ENCODE measurements around the gene VBP1.
"Not testable (repeated sequence)": the region's sequence is repeated elsewhere in the genome, so short reads cannot be mapped to it uniquely, and the experiment has no call there.

VBP1 gene

GRCh38 chrX:155216179-155216939, at the start of gene VBP1:
VBP1 (plus strand) TSS chrX:155216460; CDS start chrX:155216483, 23 bp downstream.
- no peaks in the 10 kb centered on the region for H3K4me1 ChIP-seq (ENCODE audit: insufficient read depth, low read length)
- H3K9me3 ChIP-seq (ENCODE audit: insufficient read depth, low read depth, low read length), result no peaks in the 10 kb centered on the region
- no peaks in the 10 kb centered on the region for H3K27me3 ChIP-seq (ENCODE audit: insufficient read depth, low read length)
- peaks cover 11% of the 10 kb centered on the region for H3K36me3 ChIP-seq (ENCODE audit: insufficient read depth, low read depth, low read length)
- H3K27ac ChIP-seq (ENCODE audit: low read length), result peak within 1 kb of the TSS; percentile 71
- H3K9ac ChIP-seq (ENCODE audit: low read depth, low read length), result peak within 1 kb of the TSS; percentile 94
- H3K4me3 ChIP-seq (ENCODE audit: low read length), result peak within 1 kb of the TSS; percentile 98

GRCh38 chrX:155169881-155170280, 46.4 kb upstream of the VBP1 start:
- Histone ChIP-seq H3K4me3 (ENCODE audit: low read length) (no peak overlapping the region), H3K9me3 (ENCODE audit: insufficient read depth, low read depth, low read length) (no peaks in the 10 kb centered on the region), H3K27me3 (ENCODE audit: insufficient read depth, low read length) (no peaks in the 10 kb centered on the region), H3K27ac (ENCODE audit: low read length) (no peak overlapping the region), H3K36me3 (ENCODE audit: insufficient read depth, low read depth, low read length) (no peaks in the 10 kb centered on the region), H3K4me1 (ENCODE audit: insufficient read depth, low read length) (no peaks in the 10 kb centered on the region), H3K9ac (ENCODE audit: low read depth, low read length) (no peak overlapping the region)

- Histone ChIP-seq H3K27me3 (ENCODE audit: insufficient read depth, low read length) (no peaks in the 10 kb centered on the region), H3K9ac (ENCODE audit: low read depth, low read length) (no peak overlapping the region), H3K9me3 (ENCODE audit: insufficient read depth, low read depth, low read length) (no peaks in the 10 kb centered on the region), H3K4me3 (ENCODE audit: low read length) (no peak overlapping the region), H3K4me1 (ENCODE audit: insufficient read depth, low read length) (no peaks in the 10 kb centered on the region), H3K27ac (ENCODE audit: low read length) (no peak overlapping the region), H3K36me3 (ENCODE audit: insufficient read depth, low read depth, low read length) (no peaks in the 10 kb centered on the region)
These were observed 36.8 kb upstream of the VBP1 start for GRCh38 chrX:155179346-155179997.

- H3K36me3 ChIP-seq (ENCODE audit: insufficient read depth, low read depth, low read length), result no peaks in the 10 kb centered on the region
- H3K9ac ChIP-seq (ENCODE audit: low read depth, low read length), result no peak overlapping the region
These were observed 27.5 kb upstream of the VBP1 start for GRCh38 chrX:155188786-155189185.

GRCh38 chrX:155211208-155211607, 5.1 kb upstream of the VBP1 start:
- H3K36me3 ChIP-seq (ENCODE audit: insufficient read depth, low read depth, low read length), result no peaks in the 10 kb centered on the region
- H3K4me1 ChIP-seq (ENCODE audit: insufficient read depth, low read length), result no peaks in the 10 kb centered on the region
- H3K9ac ChIP-seq (ENCODE audit: low read depth, low read length), result no peak overlapping the region
- H3K9me3 ChIP-seq (ENCODE audit: insufficient read depth, low read depth, low read length), result no peaks in the 10 kb centered on the region
- no peak overlapping the region for H3K27ac ChIP-seq (ENCODE audit: low read length)
- H3K4me3 ChIP-seq (ENCODE audit: low read length), result no peak overlapping the region
- H3K27me3 ChIP-seq (ENCODE audit: insufficient read depth, low read length), result no peaks in the 10 kb centered on the region

More at GRCh38 chrX:155188786-155189185, 27.5 kb upstream of the VBP1 start:
- Histone ChIP-seq H3K27me3 (ENCODE audit: insufficient read depth, low read length) (no peaks in the 10 kb centered on the region), H3K27ac (ENCODE audit: low read length) (no peak overlapping the region), H3K9me3 (ENCODE audit: insufficient read depth, low read depth, low read length) (no peaks in the 10 kb centered on the region), H3K4me1 (ENCODE audit: insufficient read depth, low read length) (no peaks in the 10 kb centered on the region), H3K4me3 (ENCODE audit: low read length) (no peak overlapping the region)

- no peaks in the 10 kb centered on the region for H3K9me3 ChIP-seq (ENCODE audit: insufficient read depth, low read depth, low read length)
- no peak overlapping the region for H3K9ac ChIP-seq (ENCODE audit: low read depth, low read length)
- no peaks in the 10 kb centered on the region for H3K27me3 ChIP-seq (ENCODE audit: insufficient read depth, low read length)
- H3K4me3 ChIP-seq (ENCODE audit: low read length), result no peak overlapping the region
- no peaks in the 10 kb centered on the region for H3K36me3 ChIP-seq (ENCODE audit: insufficient read depth, low read depth, low read length)
- no peaks in the 10 kb centered on the region for H3K4me1 ChIP-seq (ENCODE audit: insufficient read depth, low read length)
- no peak overlapping the region for H3K27ac ChIP-seq (ENCODE audit: low read length)
These were observed 2.5 kb upstream of the VBP1 start for GRCh38 chrX:155213731-155214130.

- peak overlapping the region; percentile 98 for H3K4me3 ChIP-seq (ENCODE audit: low read length)
- H3K9me3 ChIP-seq (ENCODE audit: insufficient read depth, low read depth, low read length), result no peaks in the 10 kb centered on the region
- H3K27ac ChIP-seq (ENCODE audit: low read length), result no peak overlapping the region
- no peaks in the 10 kb centered on the region for H3K4me1 ChIP-seq (ENCODE audit: insufficient read depth, low read length)
- peak overlapping the region; percentile 79; the same call in 1 of the 2 replicates for H3K9ac ChIP-seq (ENCODE audit: low read depth, low read length)
- H3K36me3 ChIP-seq (ENCODE audit: insufficient read depth, low read depth, low read length), result peaks cover 4% of the 10 kb centered on the region
- no peaks in the 10 kb centered on the region for H3K27me3 ChIP-seq (ENCODE audit: insufficient read depth, low read length)
These were observed 649 bp upstream of the VBP1 start for GRCh38 chrX:155215443-155216178.

GRCh38 chrX:155216940-155217440, 730 bp downstream of the VBP1 start:
- H3K4me3 ChIP-seq (ENCODE audit: low read length), result peak overlapping the region; percentile 98
- no peaks in the 10 kb centered on the region for H3K27me3 ChIP-seq (ENCODE audit: insufficient read depth, low read length)
- H3K36me3 ChIP-seq (ENCODE audit: insufficient read depth, low read depth, low read length), result peaks cover 18% of the 10 kb centered on the region
- H3K9ac ChIP-seq (ENCODE audit: low read depth, low read length), result peak overlapping the region; percentile 94; the same call in 1 of the 2 replicates
- no peaks in the 10 kb centered on the region for H3K4me1 ChIP-seq (ENCODE audit: insufficient read depth, low read length)
- H3K9me3 ChIP-seq (ENCODE audit: insufficient read depth, low read depth, low read length), result no peaks in the 10 kb centered on the region
- H3K27ac ChIP-seq (ENCODE audit: low read length), result no peak overlapping the region

- Histone ChIP-seq H3K4me1 (ENCODE audit: insufficient read depth, low read length) (no peaks in the 10 kb centered on the region), H3K9ac (ENCODE audit: low read depth, low read length) (no peak overlapping the region), H3K4me3 (ENCODE audit: low read length) (no peak overlapping the region), H3K9me3 (ENCODE audit: insufficient read depth, low read depth, low read length) (no peaks in the 10 kb centered on the region), H3K27ac (ENCODE audit: low read length) (no peak overlapping the region), H3K27me3 (ENCODE audit: insufficient read depth, low read length) (no peaks in the 10 kb centered on the region), H3K36me3 (ENCODE audit: insufficient read depth, low read depth, low read length) (peaks cover 26% of the 10 kb centered on the region)
These were observed 2.5 kb downstream of the VBP1 start for GRCh38 chrX:155218777-155219176.

GRCh38 chrX:155221351-155221750, 5.1 kb downstream of the VBP1 start:
- no peaks in the 10 kb centered on the region for H3K4me1 ChIP-seq (ENCODE audit: insufficient read depth, low read length)
- no peak overlapping the region for H3K4me3 ChIP-seq (ENCODE audit: low read length)
- no peaks in the 10 kb centered on the region for H3K9me3 ChIP-seq (ENCODE audit: insufficient read depth, low read depth, low read length)
- H3K36me3 ChIP-seq (ENCODE audit: insufficient read depth, low read depth, low read length), result peaks cover 43% of the 10 kb centered on the region
- H3K27me3 ChIP-seq (ENCODE audit: insufficient read depth, low read length), result no peaks in the 10 kb centered on the region
- H3K27ac ChIP-seq (ENCODE audit: low read length), result no peak overlapping the region
- H3K9ac ChIP-seq (ENCODE audit: low read depth, low read length), result no peak overlapping the region

- not testable (repeated sequence) for H3K4me3 ChIP-seq (ENCODE audit: low read length); H3K9me3 ChIP-seq (ENCODE audit: insufficient read depth, low read depth, low read length); H3K27ac ChIP-seq (ENCODE audit: low read length); H3K9ac ChIP-seq (ENCODE audit: low read depth, low read length); H3K27me3 ChIP-seq (ENCODE audit: insufficient read depth, low read length); H3K4me1 ChIP-seq (ENCODE audit: insufficient read depth, low read length)
- H3K36me3 ChIP-seq (ENCODE audit: insufficient read depth, low read depth, low read length), result peaks cover 64% of the 10 kb centered on the region
These were observed 7.5 kb downstream of the VBP1 start for GRCh38 chrX:155223746-155224145.

Measured in iPS-20b (cell line).